ENCODE measurements around the gene PUM2. TPM values are rescaled to one million over a fixed set of nuclear protein-coding genes. Genes with fewer than 3 reads are reported as not detected.
A peak's percentile ranks its signal among the peaks of the same experiment; 100 is the strongest.

Gene PUM2
- total and polyA plus RNA-seq, 2 of the 13 experiments (the other 11 are each of a cell fraction or from before 2014, with no cell fraction given) = 69.6 to 69.8 TPM

DNA sequence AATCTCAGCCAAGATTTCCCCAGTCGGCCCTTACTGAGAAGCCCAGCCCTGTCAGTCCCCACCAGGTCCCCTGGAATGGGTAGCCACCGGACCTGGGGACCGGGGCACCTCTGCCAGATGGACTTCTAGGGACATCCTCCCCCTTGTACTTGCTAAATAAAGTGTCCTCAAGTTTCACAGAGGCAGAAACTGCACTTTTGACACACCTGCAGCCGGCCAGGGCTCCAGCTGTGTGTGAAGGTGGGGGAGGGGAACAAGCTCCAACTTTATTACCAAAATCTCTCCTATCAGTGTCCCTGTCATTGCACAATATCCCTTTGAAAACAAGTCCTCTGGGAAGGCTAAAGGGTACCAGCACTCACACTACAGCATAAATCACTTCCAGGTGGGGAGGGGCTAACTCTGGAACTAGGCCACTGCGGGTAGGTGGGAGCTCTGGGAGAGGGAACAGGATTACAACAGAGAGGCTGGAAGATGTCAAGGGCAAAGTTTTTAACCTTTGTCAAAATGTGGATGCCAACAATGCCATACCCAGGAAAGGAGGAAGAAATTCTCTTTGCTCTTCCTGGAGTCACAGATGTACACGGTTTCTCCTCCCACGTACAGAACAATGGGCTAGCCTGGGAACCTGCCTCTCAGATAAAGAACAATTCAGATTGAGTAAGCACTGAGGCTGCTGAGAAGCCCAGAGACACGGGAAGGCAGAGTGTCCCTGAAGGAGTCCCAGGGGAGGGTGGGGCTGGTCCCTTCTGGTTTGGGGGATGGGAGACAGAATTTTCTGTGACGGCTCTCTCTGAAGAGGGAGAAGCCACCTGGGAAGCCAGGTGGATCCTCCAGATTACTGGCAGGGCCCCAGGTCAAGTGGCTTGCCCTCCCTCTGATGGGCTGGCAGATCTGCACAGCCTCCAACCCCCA, 136.7 kb downstream of the PUM2 start (continued):
- peak; percentile 58; the same call in 1 of the 2 replicates for TF ChIP-seq SP5 (CRISPR knock-in tag; IDR thresholded peaks at IDR 0.05; ENCODE audit: borderline replicate concordance, low read depth)
- peak; percentile 80 for TF ChIP-seq ZBTB7B (CRISPR knock-in tag; IDR thresholded peaks at IDR 0.05)
- TF ChIP-seq ZMYM2 (CRISPR knock-in tag; IDR thresholded peaks at IDR 0.05) = peak; percentile 93
- peak; percentile 86; the same call in 1 of the 2 replicates for TF ChIP-seq ZNF264 (CRISPR knock-in tag; IDR thresholded peaks at IDR 0.05)
- peak; percentile 96 for TF ChIP-seq CEBPB (IDR thresholded peaks at IDR 0.05; ENCODE audit: borderline replicate concordance, low read depth, low read length)
- TF ChIP-seq NR1H2 (CRISPR knock-in tag; IDR thresholded peaks at IDR 0.05; ENCODE audit: borderline replicate concordance, low read depth) = 0 out of 2 replicates have a peak, but pooled peaks have one; percentile 84
- no peak for TF ChIP-seq ATRX (CRISPR knock-in tag; IDR thresholded peaks at IDR 0.05; ENCODE audit: borderline replicate concordance)
- peak; percentile 81 for TF ChIP-seq BCL6 (CRISPR knock-in tag; IDR thresholded peaks at IDR 0.05)
- TF ChIP-seq RXRB (CRISPR knock-in tag; IDR thresholded peaks at IDR 0.05; ENCODE audit: borderline replicate concordance) = peak; percentile 86
- TF ChIP-seq CEBPG (CRISPR knock-in tag; IDR thresholded peaks at IDR 0.05) = peak; percentile 99
- TF ChIP-seq PHF5A (CRISPR knock-in tag; IDR thresholded peaks at IDR 0.05; ENCODE audit: low read depth, unreplicated experiment) = peak; percentile 77
- TF ChIP-seq, protein P1, sequence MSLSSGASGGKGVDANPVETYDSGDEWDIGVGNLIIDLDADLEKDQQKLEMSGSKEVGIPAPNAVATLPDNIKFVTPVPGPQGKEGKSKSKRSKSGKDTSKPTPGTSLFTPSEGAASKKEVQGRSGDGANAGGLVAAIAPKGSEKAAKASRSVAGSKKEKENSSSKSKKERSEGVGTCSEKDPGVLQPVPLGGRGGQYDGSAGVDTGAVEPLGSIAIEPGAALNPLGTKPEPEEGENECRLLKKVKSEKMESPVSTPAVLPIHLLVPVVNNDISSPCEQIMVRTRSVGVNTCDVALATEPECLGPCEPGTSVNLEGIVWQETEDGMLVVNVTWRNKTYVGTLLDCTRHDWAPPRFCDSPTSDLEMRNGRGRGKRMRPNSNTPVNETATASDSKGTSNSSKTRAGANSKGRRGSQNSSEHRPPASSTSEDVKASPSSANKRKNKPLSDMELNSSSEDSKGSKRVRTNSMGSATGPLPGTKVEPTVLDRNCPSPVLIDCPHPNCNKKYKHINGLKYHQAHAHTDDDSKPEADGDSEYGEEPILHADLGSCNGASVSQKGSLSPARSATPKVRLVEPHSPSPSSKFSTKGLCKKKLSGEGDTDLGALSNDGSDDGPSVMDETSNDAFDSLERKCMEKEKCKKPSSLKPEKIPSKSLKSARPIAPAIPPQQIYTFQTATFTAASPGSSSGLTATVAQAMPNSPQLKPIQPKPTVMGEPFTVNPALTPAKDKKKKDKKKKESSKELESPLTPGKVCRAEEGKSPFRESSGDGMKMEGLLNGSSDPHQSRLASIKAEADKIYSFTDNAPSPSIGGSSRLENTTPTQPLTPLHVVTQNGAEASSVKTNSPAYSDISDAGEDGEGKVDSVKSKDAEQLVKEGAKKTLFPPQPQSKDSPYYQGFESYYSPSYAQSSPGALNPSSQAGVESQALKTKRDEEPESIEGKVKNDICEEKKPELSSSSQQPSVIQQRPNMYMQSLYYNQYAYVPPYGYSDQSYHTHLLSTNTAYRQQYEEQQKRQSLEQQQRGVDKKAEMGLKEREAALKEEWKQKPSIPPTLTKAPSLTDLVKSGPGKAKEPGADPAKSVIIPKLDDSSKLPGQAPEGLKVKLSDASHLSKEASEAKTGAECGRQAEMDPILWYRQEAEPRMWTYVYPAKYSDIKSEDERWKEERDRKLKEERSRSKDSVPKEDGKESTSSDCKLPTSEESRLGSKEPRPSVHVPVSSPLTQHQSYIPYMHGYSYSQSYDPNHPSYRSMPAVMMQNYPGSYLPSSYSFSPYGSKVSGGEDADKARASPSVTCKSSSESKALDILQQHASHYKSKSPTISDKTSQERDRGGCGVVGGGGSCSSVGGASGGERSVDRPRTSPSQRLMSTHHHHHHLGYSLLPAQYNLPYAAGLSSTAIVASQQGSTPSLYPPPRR (CRISPR knock-in tag; IDR thresholded peaks at IDR 0.05; ENCODE audit: borderline replicate concordance) = peak; percentile 87
- TF ChIP-seq ZNF687 (CRISPR knock-in tag; IDR thresholded peaks at IDR 0.05) = no peak
- TF ChIP-seq HNF4A (CRISPR knock-in tag; IDR thresholded peaks at IDR 0.05) = peak; percentile 79
- TF ChIP-seq, protein P2, sequence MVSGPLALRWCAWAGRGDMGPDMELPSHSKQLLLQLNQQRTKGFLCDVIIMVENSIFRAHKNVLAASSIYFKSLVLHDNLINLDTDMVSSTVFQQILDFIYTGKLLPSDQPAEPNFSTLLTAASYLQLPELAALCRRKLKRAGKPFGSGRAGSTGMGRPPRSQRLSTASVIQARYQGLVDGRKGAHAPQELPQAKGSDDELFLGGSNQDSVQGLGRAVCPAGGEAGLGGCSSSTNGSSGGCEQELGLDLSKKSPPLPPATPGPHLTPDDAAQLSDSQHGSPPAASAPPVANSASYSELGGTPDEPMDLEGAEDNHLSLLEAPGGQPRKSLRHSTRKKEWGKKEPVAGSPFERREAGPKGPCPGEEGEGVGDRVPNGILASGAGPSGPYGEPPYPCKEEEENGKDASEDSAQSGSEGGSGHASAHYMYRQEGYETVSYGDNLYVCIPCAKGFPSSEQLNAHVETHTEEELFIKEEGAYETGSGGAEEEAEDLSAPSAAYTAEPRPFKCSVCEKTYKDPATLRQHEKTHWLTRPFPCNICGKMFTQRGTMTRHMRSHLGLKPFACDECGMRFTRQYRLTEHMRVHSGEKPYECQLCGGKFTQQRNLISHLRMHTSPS (CRISPR knock-in tag; IDR thresholded peaks at IDR 0.05; ENCODE audit: low read depth) = peak; percentile 76
- peak; percentile 79 for TF ChIP-seq ELF3 (CRISPR knock-in tag; IDR thresholded peaks at IDR 0.05)
- TF ChIP-seq HOXA7 (CRISPR knock-in tag; IDR thresholded peaks at IDR 0.05) = no peak
- no peak for TF ChIP-seq FOXP1 (IDR thresholded peaks at IDR 0.05)
- TF ChIP-seq FOXP1 (CRISPR knock-in tag; IDR thresholded peaks at IDR 0.05) = peak; percentile 70
